ENCODE results near the gene UAP1L1. TPM values are rescaled to one million over a fixed set of nuclear protein-coding genes. Genes with fewer than 3 reads are reported as not detected.

Gene UAP1L1
- total RNA-seq, 2 donors from 2014 or later: 2.6 to 4.5 TPM

DNA sequence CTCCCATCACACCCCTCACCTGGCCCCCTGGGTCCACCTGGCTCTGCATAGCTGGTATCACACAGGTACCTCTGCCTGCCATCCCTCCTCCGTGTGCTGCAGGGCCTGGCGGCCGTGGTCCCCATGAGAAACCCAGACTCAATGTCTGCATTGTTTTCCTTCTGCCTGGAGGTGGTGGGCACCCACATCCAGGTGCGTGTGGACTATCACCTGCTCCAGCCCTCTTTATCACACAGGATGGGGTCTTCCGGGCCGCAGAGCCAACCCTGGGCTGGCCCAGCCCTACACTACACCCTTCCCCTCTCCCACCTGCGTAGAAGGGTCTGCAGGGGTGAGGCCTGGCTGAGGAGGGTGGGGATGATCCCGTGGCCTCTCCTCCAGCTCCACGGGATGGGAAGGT lies 38.4 kb upstream of the UAP1L1 start:
- TF ChIP-seq, protein P1, sequence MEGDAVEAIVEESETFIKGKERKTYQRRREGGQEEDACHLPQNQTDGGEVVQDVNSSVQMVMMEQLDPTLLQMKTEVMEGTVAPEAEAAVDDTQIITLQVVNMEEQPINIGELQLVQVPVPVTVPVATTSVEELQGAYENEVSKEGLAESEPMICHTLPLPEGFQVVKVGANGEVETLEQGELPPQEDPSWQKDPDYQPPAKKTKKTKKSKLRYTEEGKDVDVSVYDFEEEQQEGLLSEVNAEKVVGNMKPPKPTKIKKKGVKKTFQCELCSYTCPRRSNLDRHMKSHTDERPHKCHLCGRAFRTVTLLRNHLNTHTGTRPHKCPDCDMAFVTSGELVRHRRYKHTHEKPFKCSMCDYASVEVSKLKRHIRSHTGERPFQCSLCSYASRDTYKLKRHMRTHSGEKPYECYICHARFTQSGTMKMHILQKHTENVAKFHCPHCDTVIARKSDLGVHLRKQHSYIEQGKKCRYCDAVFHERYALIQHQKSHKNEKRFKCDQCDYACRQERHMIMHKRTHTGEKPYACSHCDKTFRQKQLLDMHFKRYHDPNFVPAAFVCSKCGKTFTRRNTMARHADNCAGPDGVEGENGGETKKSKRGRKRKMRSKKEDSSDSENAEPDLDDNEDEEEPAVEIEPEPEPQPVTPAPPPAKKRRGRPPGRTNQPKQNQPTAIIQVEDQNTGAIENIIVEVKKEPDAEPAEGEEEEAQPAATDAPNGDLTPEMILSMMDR (conservative IDR thresholded peaks at IDR 0.05): no peak
- Histone ChIP-seq H3K27me3 (ENCODE audit: control insufficient read depth, insufficient read depth, low read length, poor library complexity, severe bottlenecking) (peaks cover 3% of the 10 kb centered on the region), H3K4me3 (ENCODE audit: low read length) (no peak overlapping the region), H3K27ac (ENCODE audit: low read depth, low read length) (no peak overlapping the region), H3K36me3 (ENCODE audit: control insufficient read depth, insufficient read depth, low read length) (peaks cover 10% of the 10 kb centered on the region), H3K4me1 (ENCODE audit: control insufficient read depth, insufficient read depth, low read length) (no peaks in the 10 kb centered on the region), H3K9ac (ENCODE audit: extremely low read depth, low read length, poor library complexity, severe bottlenecking) (no peak overlapping the region), H3K9me3 (ENCODE audit: control insufficient read depth, low read length) (no peaks in the 10 kb centered on the region)
- Mint-ChIP-seq H3K36me3 (ENCODE audit: low read depth) (peaks cover 12% of the 10 kb centered on the region), H3K9me3 (no peaks in the 10 kb centered on the region), H3K4me3 (no peak overlapping the region), H3K27ac (no peak overlapping the region), H3K4me1 (no peaks in the 10 kb centered on the region), H3K27me3 (ENCODE audit: insufficient read depth) (no peaks in the 10 kb centered on the region)
- WGBS, 2 experiments (ENCODE audit: insufficient coverage in 1 of 2, insufficient read length in 1 of 2): 94 to 100% methylated on average over 3 to 9 of the region's 9 CpGs
- no peak for DNase-seq

DNA sequence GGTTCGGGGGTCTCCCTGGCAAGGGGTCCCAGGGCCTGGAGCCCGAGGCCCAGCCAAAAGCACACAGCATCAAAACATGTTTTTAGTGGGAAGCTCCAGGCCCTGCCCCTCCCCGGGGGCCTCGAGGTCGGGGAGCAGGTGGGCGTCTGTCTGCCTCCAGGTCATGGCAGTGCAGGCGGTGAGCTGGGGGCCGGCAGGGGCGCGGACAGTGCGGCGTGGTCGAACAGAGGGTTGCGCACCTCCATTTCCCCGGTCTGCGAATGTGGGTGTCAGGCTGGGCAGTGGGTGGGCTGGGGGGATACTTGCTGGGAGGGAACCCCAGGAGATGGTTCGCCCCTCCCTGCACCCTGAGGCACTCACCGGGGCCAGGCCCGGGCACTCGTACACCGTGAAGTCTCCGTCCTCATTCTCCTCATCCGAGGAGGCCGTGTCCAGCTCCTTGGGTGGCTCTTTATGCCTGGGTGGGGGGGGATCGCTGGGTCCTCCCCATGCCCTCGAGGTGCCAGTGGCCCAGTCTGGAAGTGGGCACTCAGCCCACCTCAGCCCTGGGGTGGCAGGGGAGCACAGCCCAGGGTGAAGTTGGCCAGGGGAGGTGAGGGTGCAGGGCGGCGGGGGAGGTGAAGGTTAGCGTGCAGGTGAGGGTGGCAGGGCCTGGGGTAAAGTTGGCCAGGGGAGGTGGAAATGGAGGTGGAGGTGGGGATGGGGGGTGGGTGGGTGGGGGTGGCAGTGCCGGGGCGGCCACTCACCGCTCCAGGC lies 37.5 kb upstream of the UAP1L1 start:
- no peak overlapping the region for H3K9ac ChIP-seq (ENCODE audit: extremely low read depth, low read length, poor library complexity, severe bottlenecking)
- H3K4me3 ChIP-seq (ENCODE audit: low read length): no peak overlapping the region
- peaks cover 8% of the 10 kb centered on the region for H3K27me3 ChIP-seq (ENCODE audit: control insufficient read depth, insufficient read depth, low read length, poor library complexity, severe bottlenecking)
- H3K4me1 ChIP-seq (ENCODE audit: control insufficient read depth, insufficient read depth, low read length): peaks cover 3% of the 10 kb centered on the region
- no peak for DNase-seq
- Mint-ChIP-seq H3K36me3 (ENCODE audit: low read depth) (peaks cover 12% of the 10 kb centered on the region), H3K4me3 (no peak overlapping the region), H3K9me3 (no peaks in the 10 kb centered on the region), H3K4me1 (no peaks in the 10 kb centered on the region), H3K27me3 (ENCODE audit: insufficient read depth) (peaks cover 6% of the 10 kb centered on the region), H3K27ac (no peak overlapping the region)
- H3K9me3 ChIP-seq (ENCODE audit: control insufficient read depth, low read length): no peaks in the 10 kb centered on the region
- H3K27ac ChIP-seq (ENCODE audit: low read depth, low read length): no peak overlapping the region
- TF ChIP-seq, protein P1 (conservative IDR thresholded peaks at IDR 0.05): no peak
- H3K36me3 ChIP-seq (ENCODE audit: control insufficient read depth, insufficient read depth, low read length): peaks cover 10% of the 10 kb centered on the region
- WGBS, 2 experiments (ENCODE audit: insufficient coverage in 1 of 2, insufficient read length in 1 of 2): 95 to 99% methylated on average over 17 to 31 of the region's 32 CpGs

DNA sequence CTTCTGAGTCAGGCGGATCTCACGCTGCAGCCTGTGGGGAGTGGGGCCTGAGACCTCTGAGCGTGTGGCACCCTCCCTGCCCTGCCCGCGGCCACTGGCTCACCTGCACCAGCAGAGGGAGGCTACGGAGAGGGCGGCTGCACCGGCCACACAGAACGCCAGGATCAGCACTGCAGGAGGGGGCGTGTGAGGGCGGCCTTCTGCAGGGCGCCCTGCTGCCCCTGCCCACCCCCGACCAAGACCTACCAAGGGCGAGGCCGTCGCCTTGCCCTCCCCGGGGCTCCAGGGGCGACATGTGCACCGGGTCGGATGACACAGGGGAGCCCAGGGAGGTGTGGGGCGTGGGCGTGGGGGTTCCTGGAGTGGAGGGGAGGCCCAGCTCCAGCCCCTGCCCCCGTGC lies 36.7 kb upstream of the UAP1L1 start:
- H3K4me3 Mint-ChIP-seq: no peak overlapping the region
- no peaks in the 10 kb centered on the region for H3K9me3 Mint-ChIP-seq
- Histone ChIP-seq H3K36me3 (ENCODE audit: control insufficient read depth, insufficient read depth, low read length) (peaks cover 10% of the 10 kb centered on the region), H3K9me3 (ENCODE audit: control insufficient read depth, low read length) (no peaks in the 10 kb centered on the region), H3K27ac (ENCODE audit: low read depth, low read length) (no peak overlapping the region), H3K9ac (ENCODE audit: extremely low read depth, low read length, poor library complexity, severe bottlenecking) (no peak overlapping the region), H3K4me3 (ENCODE audit: low read length) (no peak overlapping the region), H3K27me3 (ENCODE audit: control insufficient read depth, insufficient read depth, low read length, poor library complexity, severe bottlenecking) (peaks cover 15% of the 10 kb centered on the region), H3K4me1 (ENCODE audit: control insufficient read depth, insufficient read depth, low read length) (peaks cover 6% of the 10 kb centered on the region)
- H3K27me3 Mint-ChIP-seq (ENCODE audit: insufficient read depth): peaks cover 12% of the 10 kb centered on the region
- no peaks in the 10 kb centered on the region for H3K4me1 Mint-ChIP-seq
- no peak overlapping the region for H3K27ac Mint-ChIP-seq
- 92 to 94% methylated on average over 9 to 23 of the region's 23 CpGs for WGBS, 2 experiments (ENCODE audit: insufficient coverage in 1 of 2, insufficient read length in 1 of 2)
- peaks cover 12% of the 10 kb centered on the region for H3K36me3 Mint-ChIP-seq (ENCODE audit: low read depth)
- no peak for DNase-seq
- TF ChIP-seq, protein P1 (conservative IDR thresholded peaks at IDR 0.05): no peak
